Stimulated activated CD4-positive, alpha-beta T cell treated with anti-CD3 and anti-CD28 coated beads, Interleukin-1b, Interleukin-23, amount 100 ng/mL, for 4 hours (primary cell): Measurements from ENCODE around the gene TAMM41.
A peak's percentile ranks its signal among the peaks of the same experiment; 100 is the strongest.
"Not testable (repeated sequence)": the region's sequence is repeated elsewhere in the genome, so short reads cannot be mapped to it uniquely, and the experiment has no call there.

Experiments used
- DNase-seq, 2 donors: peaks; one replicate each; pipeline ENCODE4 v3.0.0-alpha.2; 2020; ENCODE audit warnings: low read depth in 2 of 2

TAMM41 gene

GRCh38 chr3:11846281-11847266 is at the start of gene TAMM41:
TSS of gene TAMM41 (minus strand) at chr3:11846885. CDS start at chr3:11846636, 249 bp downstream.
- DNase-seq = peak; percentile 82 to 84

GRCh38 chr3:11878837-11879236 is 32.2 kb upstream of the TAMM41 start:
- DNase-seq = no peak

GRCh38 chr3:11874707-11875106 is 28.0 kb upstream of the TAMM41 start:
- not testable (repeated sequence) for DNase-seq

DNA sequence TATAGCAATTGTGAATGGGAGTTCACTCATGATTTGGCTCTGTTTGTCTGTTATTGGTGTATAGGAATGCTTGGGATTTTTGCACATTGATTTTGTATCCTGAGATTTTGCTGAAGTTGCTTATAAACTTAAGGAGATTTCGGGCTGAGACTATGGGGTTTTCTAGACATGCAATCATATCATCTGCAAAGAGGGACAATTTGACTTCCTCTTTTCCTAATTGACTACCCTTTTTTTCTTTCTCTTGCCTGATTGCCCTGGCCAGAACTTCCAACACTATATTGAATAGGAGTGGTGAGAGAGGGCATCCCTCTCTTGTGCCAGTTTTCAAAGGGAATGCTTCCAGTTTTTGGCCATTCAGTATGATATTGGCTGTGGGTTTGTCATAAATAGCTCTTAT is 17.1 kb upstream of the TAMM41 start:
- DNase-seq = not testable (repeated sequence)

DNA sequence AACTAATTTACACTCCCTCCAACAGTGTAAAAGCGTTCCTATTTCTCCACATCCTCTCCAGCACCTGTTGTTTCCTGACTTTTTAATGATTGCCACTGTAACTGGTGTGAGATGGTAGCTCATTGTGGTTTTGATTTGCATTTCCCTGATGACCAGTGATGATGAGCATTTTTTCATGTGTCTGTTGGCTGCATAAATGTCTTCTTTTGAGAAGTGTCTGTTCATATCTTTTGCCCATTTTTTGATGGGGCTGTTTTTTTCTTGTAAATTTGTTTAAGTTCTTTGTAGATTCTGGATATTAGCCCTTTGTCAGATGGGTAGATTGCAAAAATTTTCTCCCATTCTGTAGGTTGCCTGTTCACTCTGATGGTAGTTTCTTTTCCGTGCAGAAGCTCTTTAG is 15.9 kb upstream of the TAMM41 start:
- DNase-seq = not testable (repeated sequence)

DNA sequence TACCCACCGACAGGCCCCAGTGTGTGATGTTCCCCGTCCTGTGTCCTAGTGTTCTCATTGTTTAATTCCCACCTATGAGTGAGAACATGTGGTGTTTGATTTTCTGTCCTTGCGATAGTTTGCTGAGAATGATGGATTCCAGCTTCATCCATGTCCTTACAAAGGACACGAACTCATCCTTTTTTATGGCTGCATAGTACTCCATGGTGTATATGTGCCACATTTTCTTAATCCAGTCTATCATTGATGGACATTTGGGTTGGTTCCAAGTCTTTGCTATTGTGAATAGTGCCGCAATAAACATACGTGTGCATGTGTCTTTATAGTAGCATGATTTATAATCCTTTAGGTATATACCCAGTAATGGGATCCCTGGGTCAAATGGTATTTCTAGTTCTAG is 15.5 kb upstream of the TAMM41 start:
- not testable (repeated sequence) for DNase-seq

- not testable (repeated sequence) for DNase-seq
These were observed 13.5 kb upstream of the TAMM41 start for GRCh38 chr3:11860213-11860612.

- no peak for DNase-seq
These were observed 6.8 kb upstream of the TAMM41 start for GRCh38 chr3:11853450-11853849.

- no peak for DNase-seq
These were observed 3.3 kb upstream of the TAMM41 start for GRCh38 chr3:11850003-11850402.

GRCh38 chr3:11847607-11848006 is 922 bp upstream of the TAMM41 start:
- DNase-seq = no peak

DNA sequence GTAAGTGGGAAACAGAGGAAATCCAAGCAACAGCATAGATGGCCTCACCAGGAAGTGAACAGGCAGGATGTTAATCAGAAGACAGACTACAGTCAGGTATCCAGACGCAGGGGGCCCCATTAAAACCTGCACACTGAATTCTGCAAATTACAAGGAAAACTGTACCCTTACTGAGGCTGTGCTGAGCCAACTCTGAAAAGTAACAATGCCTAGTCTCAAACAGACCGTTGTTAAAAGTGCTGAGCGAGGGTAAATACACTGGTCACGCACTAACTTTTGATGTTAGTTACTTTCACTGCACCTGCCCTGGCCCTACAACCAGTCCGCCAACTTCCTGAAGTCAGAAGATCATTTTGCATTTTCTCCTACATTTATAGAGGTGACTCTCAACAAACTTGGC is 1.0 kb downstream of the TAMM41 start:
- DNase-seq = no peak

- DNase-seq = no peak
These were observed 1.8 kb downstream of the TAMM41 start for GRCh38 chr3:11844891-11845290.

- DNase-seq = no peak
These were observed 11.6 kb downstream of the TAMM41 start for GRCh38 chr3:11835028-11835639.

DNA sequence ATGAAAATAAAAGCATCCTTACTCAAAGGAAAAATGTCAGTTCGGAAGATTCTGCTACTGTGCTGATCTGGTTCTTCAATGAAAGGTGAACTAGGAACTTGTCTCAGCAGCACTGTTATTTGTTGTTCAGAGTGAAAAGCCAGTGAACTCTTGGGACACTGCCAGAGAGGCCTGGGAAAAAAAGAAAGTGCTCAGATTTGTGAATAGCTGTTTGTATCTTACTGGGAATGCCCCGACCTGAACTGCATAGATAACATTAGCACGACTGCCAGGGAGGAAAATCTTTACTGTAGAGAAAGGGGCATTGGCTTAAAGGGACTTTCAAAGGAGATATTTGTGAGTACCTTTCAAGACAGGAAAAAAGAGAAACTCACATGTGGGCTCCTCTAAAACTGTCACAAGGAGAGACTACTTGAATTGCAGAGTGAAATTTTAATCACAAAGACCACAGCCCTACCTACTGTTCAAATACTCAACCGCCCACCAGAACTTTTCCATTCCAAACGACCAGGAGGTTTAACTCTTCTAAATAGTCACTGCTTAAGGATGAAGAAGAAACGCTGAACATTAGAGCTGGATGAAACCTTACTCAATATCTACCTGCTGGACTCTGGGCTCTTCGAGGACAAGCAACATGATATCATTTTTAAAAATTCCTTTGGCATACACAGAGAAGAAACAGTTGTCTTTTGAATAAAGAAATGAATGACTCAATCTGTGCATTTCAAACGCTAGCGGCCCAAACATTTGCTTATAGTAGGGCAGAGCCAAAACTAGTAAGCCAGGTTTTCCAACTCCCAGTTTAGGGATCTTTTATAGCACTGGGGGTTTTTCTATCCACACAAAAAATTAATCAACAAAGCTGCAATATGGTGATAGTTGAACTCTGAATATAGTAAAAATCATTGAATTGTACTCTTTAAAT is 13.4 kb downstream of the TAMM41 start:
- no peak for DNase-seq

GRCh38 chr3:11829416-11829815 is 17.3 kb downstream of the TAMM41 start:
- no peak for DNase-seq

DNA sequence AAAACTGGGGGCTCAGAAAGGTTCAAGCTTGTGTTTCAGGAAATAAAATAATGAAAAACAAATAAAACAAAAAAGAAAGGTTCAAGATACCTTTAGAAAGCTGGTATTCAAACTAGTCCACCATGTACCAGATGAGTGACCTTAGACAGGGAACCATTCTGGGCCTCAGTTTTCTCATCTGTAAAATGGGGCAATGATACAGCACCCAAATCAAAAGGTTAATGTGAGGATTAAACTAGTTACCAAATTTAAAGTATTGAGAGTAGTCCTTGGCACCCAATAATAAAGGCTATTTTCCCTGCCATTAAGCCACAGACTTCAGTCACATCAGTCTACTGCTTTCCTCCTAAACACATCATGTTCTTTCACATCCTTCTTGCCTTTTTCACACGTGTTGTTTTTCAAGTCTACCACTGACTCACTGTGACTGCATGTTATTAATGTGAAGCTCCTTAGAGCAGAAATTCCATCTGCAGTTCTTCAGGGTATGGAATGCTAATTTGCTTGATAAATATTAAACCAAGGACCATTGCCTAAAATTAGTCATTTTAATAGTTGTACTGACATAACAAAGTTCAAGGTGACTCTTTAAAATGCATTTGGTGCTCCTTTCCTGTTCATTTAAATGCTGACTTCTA is 19.9 kb downstream of the TAMM41 start:
- DNase-seq = no peak

DNA sequence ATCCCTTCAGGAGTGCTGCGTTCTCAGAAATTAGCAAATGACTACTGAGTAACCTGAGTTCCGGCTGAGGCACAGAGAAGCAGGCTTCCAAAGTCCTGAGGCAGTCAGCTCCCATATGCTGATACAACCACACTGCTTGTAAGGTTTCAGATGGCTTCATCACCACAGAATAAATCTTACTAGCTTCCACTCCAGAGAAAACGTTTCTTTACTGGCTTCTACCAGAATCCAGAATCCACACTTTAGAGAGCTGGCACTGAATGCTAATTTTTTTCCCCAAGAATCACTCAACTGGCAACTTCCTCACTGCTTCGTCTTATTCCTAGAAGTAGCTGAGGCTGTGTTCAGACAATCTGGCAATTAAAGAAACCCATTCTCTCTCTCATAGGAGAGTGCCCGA is 21.4 kb downstream of the TAMM41 start:
- no peak for DNase-seq

GRCh38 chr3:11820531-11821041 is 26.1 kb downstream of the TAMM41 start:
- no peak for DNase-seq

- no peak for DNase-seq
These were observed 27.5 kb downstream of the TAMM41 start for GRCh38 chr3:11819146-11819689.

GRCh38 chr3:11818033-11818432 is 28.7 kb downstream of the TAMM41 start:
- no peak for DNase-seq

GRCh38 chr3:11815111-11815510 is 31.6 kb downstream of the TAMM41 start:
- no peak for DNase-seq
